ENCODE data around the gene TMEM150B.

DNA sequence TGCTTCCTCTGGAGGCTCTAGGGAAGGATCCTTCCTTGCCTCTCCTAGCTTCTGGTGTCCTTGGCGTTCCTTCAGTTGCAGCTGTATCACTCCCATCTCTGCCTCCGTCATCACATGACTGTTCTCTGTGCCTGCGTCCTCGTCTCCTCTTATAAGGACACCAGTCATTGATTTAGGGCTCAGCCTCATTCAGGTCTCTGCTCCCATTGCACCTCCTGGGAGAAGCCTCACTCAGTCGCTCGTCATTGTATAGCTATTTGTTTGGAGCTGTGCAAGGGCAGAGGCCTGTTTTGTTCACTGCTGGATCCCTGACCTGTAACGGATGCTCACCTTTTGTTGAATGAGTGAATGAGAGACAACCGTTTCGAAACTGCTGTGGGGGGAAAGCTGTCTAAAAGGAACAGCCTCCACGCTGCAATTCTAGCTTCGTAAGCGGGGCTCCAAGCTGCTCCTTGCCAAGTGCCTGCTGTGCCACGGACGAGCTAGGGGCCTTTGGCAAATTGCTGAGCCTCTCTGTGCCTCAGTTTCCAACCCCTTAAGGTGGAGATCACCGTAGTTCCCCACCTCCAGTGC lies 24.2 kb downstream of the TMEM150B start:
- TF ChIP-seq, protein P1, sequence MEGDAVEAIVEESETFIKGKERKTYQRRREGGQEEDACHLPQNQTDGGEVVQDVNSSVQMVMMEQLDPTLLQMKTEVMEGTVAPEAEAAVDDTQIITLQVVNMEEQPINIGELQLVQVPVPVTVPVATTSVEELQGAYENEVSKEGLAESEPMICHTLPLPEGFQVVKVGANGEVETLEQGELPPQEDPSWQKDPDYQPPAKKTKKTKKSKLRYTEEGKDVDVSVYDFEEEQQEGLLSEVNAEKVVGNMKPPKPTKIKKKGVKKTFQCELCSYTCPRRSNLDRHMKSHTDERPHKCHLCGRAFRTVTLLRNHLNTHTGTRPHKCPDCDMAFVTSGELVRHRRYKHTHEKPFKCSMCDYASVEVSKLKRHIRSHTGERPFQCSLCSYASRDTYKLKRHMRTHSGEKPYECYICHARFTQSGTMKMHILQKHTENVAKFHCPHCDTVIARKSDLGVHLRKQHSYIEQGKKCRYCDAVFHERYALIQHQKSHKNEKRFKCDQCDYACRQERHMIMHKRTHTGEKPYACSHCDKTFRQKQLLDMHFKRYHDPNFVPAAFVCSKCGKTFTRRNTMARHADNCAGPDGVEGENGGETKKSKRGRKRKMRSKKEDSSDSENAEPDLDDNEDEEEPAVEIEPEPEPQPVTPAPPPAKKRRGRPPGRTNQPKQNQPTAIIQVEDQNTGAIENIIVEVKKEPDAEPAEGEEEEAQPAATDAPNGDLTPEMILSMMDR (IDR thresholded peaks at IDR 0.05; ENCODE audit: borderline replicate concordance, extremely low read depth, low read length, poor library complexity, severe bottlenecking) = no peak
- no peak for TF ChIP-seq EZH2 (IDR thresholded peaks at IDR 0.05; ENCODE audit: borderline replicate concordance, low read depth, low read length, severe bottlenecking)

Measured in DND-41 (cell line).